PC-9 (cell line): ENCODE measurements around the gene SRM.
"Not testable (repeated sequence)": the region's sequence is repeated elsewhere in the genome, so short reads cannot be mapped to it uniquely, and the experiment has no call there.

Experiments used
- CTCF ChIP-seq: fragments of 200-600 bp; sonication (generic); conservative IDR thresholded peaks from 2 replicates; pipeline ENCODE4 v1.6.1; 2017; ENCODE audit warnings: mixed run types, antibody characterized with exemption, mild to moderate bottlenecking, moderate library complexity
- EZH2 ChIP-seq: fragments of 200-600 bp; sonication (generic); IDR thresholded peaks from 2 replicates; pipeline ENCODE4 v1.8.0; 2017; ENCODE audit warnings: antibody characterized with exemption, low read depth

- not testable (repeated sequence) for TF ChIP-seq CTCF, EZH2
Observed at GRCh38 chr1:11063937-11064537, 4.2 kb upstream of the SRM start.
